NB4 (cell line): Measurements from ENCODE around the gene FGF14.

Experiments used
- CTCF ChIP-seq: IDR thresholded peaks from one replicate; pipeline ENCODE4 v1.5.1; 2012; ENCODE audit warnings: low read depth, low read length
- MAX ChIP-seq: IDR thresholded peaks from 2 replicates; pipeline ENCODE4 v1.6.1; 2011; ENCODE audit warnings: low read depth, low read length
- POLR2A ChIP-seq: IDR thresholded peaks from 2 replicates; pipeline ENCODE4 v1.6.1; 2011; ENCODE audit warnings: mild to moderate bottlenecking; ENCODE audit not compliant: insufficient read length; ENCODE audit errors: extremely low read depth

GRCh38 chr13:102402290-102402689 lies 442 bp upstream of the FGF14 start:
- TF ChIP-seq CTCF = no peak
- no peak for TF ChIP-seq POLR2A
- no peak for TF ChIP-seq MAX
